Heart right ventricle (tissue), 16 donors: ENCODE data around the gene PLEKHM3. TPM values are rescaled to one million over a fixed set of nuclear protein-coding genes. Genes with fewer than 3 reads are reported as not detected.

Experiments
- ATAC-seq, 8 donors: fragments of 200-7000 bp; cut with Tn5 transposase; one replicate each; pipeline ENCODE4 v1.9.1; 2020; ENCODE audit warnings: mild to moderate bottlenecking in 8 of 8, moderate library complexity in 8 of 8, moderate number of reproducible peaks in 1 of 8
- DNase-seq, 2 donors: peaks; one replicate each; pipeline ENCODE4 v3.0.0-alpha.2; 2020
- H3K27ac ChIP-seq, 10 donors: fragments of 200-600 bp; sonication (generic) in 2 of 10; one replicate each; pipeline versions ENCODE4 v1.5.0 to v1.8.0; 2020 to 2022; ENCODE audit warnings: mild to moderate bottlenecking in 3 of 10
- H3K27me3 ChIP-seq, 7 donors: fragments of 200-600 bp; one replicate each; pipeline ENCODE4 v1.8.0; 2021 to 2022; ENCODE audit warnings: mild to moderate bottlenecking in 2 of 7
- H3K36me3 ChIP-seq, 9 donors: fragments of 200-600 bp; sonication (generic) in 1 of 9; one replicate each; pipeline versions ENCODE4 v1.5.0 to v1.8.0; 2020 to 2022; ENCODE audit warnings: mild to moderate bottlenecking in 2 of 9
- H3K4me1 ChIP-seq, 9 donors: fragments of 200-600 bp; sonication (generic) in 1 of 9; one replicate each; pipeline versions ENCODE4 v1.5.0 to v1.8.0; 2020 to 2022; ENCODE audit warnings: mild to moderate bottlenecking in 4 of 9
- H3K4me3 ChIP-seq, 10 donors: fragments of 200-600 bp; sonication (generic) in 2 of 10; one replicate each; pipeline versions ENCODE4 v1.5.0 to v1.8.0; 2020 to 2022; ENCODE audit warnings: mild to moderate bottlenecking in 7 of 10, moderate library complexity in 2 of 10
- H3K9me3 ChIP-seq, 11 donors: fragments of 200-600 bp in 10 of 11; sonication (generic) in 2 of 11; one replicate each; pipeline versions ENCODE4 v1.5.0 to v1.8.0; 2013 to 2022; ENCODE audit warnings: mild to moderate bottlenecking in 2 of 11, control low read depth in 1 of 11, moderate library complexity in 1 of 11
- CTCF ChIP-seq, 9 donors: fragments of 200-600 bp; sonication (generic) in 2 of 9; IDR thresholded peaks; one replicate each; pipeline versions ENCODE4 v1.5.0 to v1.8.0; 2021 to 2022; ENCODE audit warnings: antibody characterized with exemption in 9 of 9, mild to moderate bottlenecking in 5 of 9, moderate library complexity in 1 of 9
- WGBS, 2 donors: extraction: QIAGEN DNeasy Blood & Tissue Kit; methylation state at CpG; one replicate each; pipeline ENCODE4 v1.1.7; 2013; ENCODE audit warnings: inconsistent platforms in 1 of 2; 5-methylcytosine and 5-hydroxymethylcytosine counted together
- intact Hi-C, 10 donors: fragments of 100-400 bp; cut with DNase I; formaldehyde crosslinking; loops; one replicate each; pipeline versions ENCODE4 v1.11.1 to v1.14.2; 2022
- polyA plus RNA-seq, 2 donors: library from polyadenylated mRNA; stranded (reverse); fragments of 200-250 nt; gene quantifications; one replicate each; pipeline ENCODE4 v1.2.3, GENCODE V29; 2013
- total RNA-seq, 10 donors: library from RNA; stranded (reverse); fragmentation: NEBNext Ultra II Directional in 3 of 10; extraction: Animal tissue kit (Norgen Biotek cat#: 25700) in 3 of 10; gene quantifications; one replicate each; pipeline versions ENCODE4 v1.2.1 to v1.2.4, GENCODE V29; 2021 to 2023
- donor health status: Arrhythmogenic right ventricular cardiomyopathy.
- donor health status: ischemic (EF 13 %, LVEDD 7.1; RV severe dilation, severe dysfunction).
- donor health status: healthy with polysubstance abuse.
- donor health status: DM: no; HTN: yes; CAD: no.
- donor health status: DM: no; HTN: no; CAD: no.
- donor health status: ischemic (EF 25% LVEDD 6.9; RV normal size, moderate dysfunction).
- donor health status: ischemic (EF 25% LVEDD 5.7; RV mildly dilated, moderate dysfunction).
- donor health status: healthy.
- donor health status: DM: yes; HTN: yes; CAD: no.
- donor health status: Ischemic cardiomyopathy.
- donor health status: ischemic (EF 35%, LVEDD 5.7; RV mildly dilated, moderate dysfunction).
- donor health status: nonischemic (EF 11% LVEDD 7.7; RV severe dilation, severe dysfunction).
- donor health status: DM: yes; HTN: yes; CAD: no.
- donor health status: PGD.
- donor health status: ischemic (EF 29% LVEDD 5.4; RV normal size, mild dysfunction).
- donor health status: nonischemic (EF 23%, LVEDD 6.1; RV moderate dilation, normal function).

Gene PLEKHM3
- total and polyA plus RNA-seq, 12 donors, result 2.5 to 16.2 (median 14.9) TPM

- no peak for ATAC-seq
- Histone ChIP-seq H3K36me3 (peaks cover 0 to 33% (median 8%) of the 10 kb centered on the region in 9 donors), H3K4me3 (no peak overlapping the region), H3K27ac (no peak overlapping the region), H3K27me3 (no peaks in the 10 kb centered on the region), H3K4me1 (peaks cover 0 to 22% (median 13%) of the 10 kb centered on the region in 9 donors), H3K9me3 (no peaks in the 10 kb centered on the region)
- TF ChIP-seq CTCF (IDR thresholded peaks at IDR 0.05), result no peak
- no peak for DNase-seq
- intact Hi-C loops, result no loop called here
- WGBS, 2 donors, result 60 to 61% methylated on average over 3 of the region's 3 CpGs
Observed at GRCh38 chr2:207995887-207996286, 29.4 kb downstream of the PLEKHM3 start.

- Histone ChIP-seq H3K27ac (no peak overlapping the region), H3K27me3 (no peaks in the 10 kb centered on the region), H3K36me3 (peaks cover 0 to 11% (median 0%) of the 10 kb centered on the region in 9 donors), H3K4me1 (peaks cover 0 to 22% (median 13%) of the 10 kb centered on the region in 9 donors), H3K9me3 (no peaks in the 10 kb centered on the region), H3K4me3 (no peak overlapping the region)
- ATAC-seq (peak in 1 of 8 donors; percentile 56), DNase-seq (no peak)
- no peak for TF ChIP-seq CTCF (IDR thresholded peaks at IDR 0.05)
- 90 to 96% methylated on average over 4 of the region's 4 CpGs for WGBS, 2 donors
- intact Hi-C loops, result no loop called here
Observed at GRCh38 chr2:207993151-207993763, 32.1 kb downstream of the PLEKHM3 start.

- H3K9me3 ChIP-seq, result no peaks in the 10 kb centered on the region
- ATAC-seq (no peak), DNase-seq (no peak)
- intact Hi-C loops, result no loop called here
- H3K36me3 ChIP-seq, result peaks cover 0 to 3% (median 0%) of the 10 kb centered on the region in 9 donors
- no peak overlapping the region for H3K4me3 ChIP-seq
- H3K27ac ChIP-seq, result no peak overlapping the region
- no peaks in the 10 kb centered on the region for H3K27me3 ChIP-seq
- WGBS, 2 donors, result 94 to 100% methylated on average over 1 of the region's 1 CpG
- peaks cover 0 to 18% (median 7%) of the 10 kb centered on the region in 9 donors for H3K4me1 ChIP-seq
- no peak for TF ChIP-seq CTCF (IDR thresholded peaks at IDR 0.05)
Observed at GRCh38 chr2:207991944-207992343, 33.4 kb downstream of the PLEKHM3 start.

- no peak overlapping the region for H3K4me3 ChIP-seq
- intact Hi-C loops, result no loop called here
- no peak for ATAC-seq
- DNase-seq, result no peak
- H3K9me3 ChIP-seq, result no peaks in the 10 kb centered on the region
- peaks cover 0 to 5% (median 0%) of the 10 kb centered on the region in 9 donors for H3K36me3 ChIP-seq
- no peak for TF ChIP-seq CTCF (IDR thresholded peaks at IDR 0.05)
- no peaks in the 10 kb centered on the region for H3K27me3 ChIP-seq
- peaks cover 0 to 18% (median 6%) of the 10 kb centered on the region in 9 donors for H3K4me1 ChIP-seq
- no peak overlapping the region for H3K27ac ChIP-seq
Observed at GRCh38 chr2:207990784-207991183, 34.5 kb downstream of the PLEKHM3 start.
